Epithelial cell of proximal tubule (primary cell): Measurements from ENCODE around the gene SH2D7. TPM values are rescaled to one million over a fixed set of nuclear protein-coding genes. Genes with fewer than 3 reads are reported as not detected.

Experiments used
- DNase-seq: peaks from one replicate; pipeline ENCODE4 v3.0.0-alpha.2; 2011; ENCODE audit warnings: low read depth
- H3K4me3 ChIP-seq: 2 replicates; pipeline ENCODE4 v1.5.1; 2011; ENCODE audit warnings: low read depth, mild to moderate bottlenecking, low read length
- CTCF ChIP-seq: conservative IDR thresholded peaks from 2 replicates; pipeline ENCODE4 v1.5.1; 2012; ENCODE audit warnings: low read depth, mild to moderate bottlenecking, low read length
- total RNA-seq: library from RNA; depleted of rRNA; stranded (reverse); fragments of >200 nt; gene quantifications from 2 replicates; pipeline ENCODE4 v1.2.3, GENCODE V29; 2015

SH2D7 gene
- total RNA-seq, 1 donor from 2014 or later = not detected

- no peak overlapping the region for H3K4me3 ChIP-seq
- no peak for TF ChIP-seq CTCF
- no peak for DNase-seq
Measured at GRCh38 chr15:78109156-78109555, 16.8 kb downstream of the SH2D7 start.

DNA sequence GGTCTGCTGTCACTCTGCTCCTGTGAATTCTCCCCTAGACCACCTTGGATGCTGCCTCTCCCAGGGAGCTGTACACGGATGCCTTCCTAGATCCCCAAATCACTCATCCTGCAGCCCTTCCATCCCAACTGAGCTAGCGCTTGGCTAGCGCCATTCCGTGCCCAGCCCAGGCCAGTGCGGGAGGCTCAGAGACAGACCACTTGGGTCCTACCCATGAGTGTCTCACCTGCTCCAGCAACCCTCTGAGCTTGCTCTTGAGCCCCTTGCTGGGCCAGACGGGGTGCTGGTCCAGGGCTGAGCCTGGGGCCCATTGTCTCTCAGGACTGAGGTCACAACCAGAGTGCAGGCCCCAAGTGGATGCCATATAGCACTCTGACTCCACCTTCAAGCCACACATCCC lies 17.7 kb downstream of the SH2D7 start:
- H3K4me3 ChIP-seq = no peak overlapping the region
- no peak for TF ChIP-seq CTCF
- DNase-seq = no peak

GRCh38 chr15:78110916-78111475 lies 18.6 kb downstream of the SH2D7 start:
- no peak overlapping the region for H3K4me3 ChIP-seq

DNA sequence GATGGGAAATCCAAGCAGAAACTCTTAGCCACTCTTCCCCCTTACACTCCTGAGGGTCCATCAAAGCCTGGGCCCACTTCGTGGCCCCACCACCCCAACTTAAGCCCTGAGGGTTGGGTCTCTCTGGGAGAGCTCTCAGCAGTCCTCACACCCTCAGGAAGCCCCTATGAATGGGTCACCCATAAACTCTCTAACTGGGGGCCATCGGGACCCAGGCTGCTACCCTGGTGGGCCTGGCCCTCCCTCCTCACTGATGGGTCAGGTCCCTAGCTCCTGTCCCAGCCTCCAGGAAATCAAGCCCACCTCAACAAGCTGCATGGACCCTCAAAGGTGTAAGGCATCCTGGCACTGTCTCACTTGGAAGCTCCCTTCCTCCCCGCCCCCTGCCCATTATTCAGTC lies 19.4 kb downstream of the SH2D7 start:
- no peak for TF ChIP-seq CTCF
- H3K4me3 ChIP-seq = no peak overlapping the region
- DNase-seq = no peak

More at GRCh38 chr15:78110916-78111475, 18.6 kb downstream of the SH2D7 start:
- no peak for DNase-seq
- no peak for TF ChIP-seq CTCF

DNA sequence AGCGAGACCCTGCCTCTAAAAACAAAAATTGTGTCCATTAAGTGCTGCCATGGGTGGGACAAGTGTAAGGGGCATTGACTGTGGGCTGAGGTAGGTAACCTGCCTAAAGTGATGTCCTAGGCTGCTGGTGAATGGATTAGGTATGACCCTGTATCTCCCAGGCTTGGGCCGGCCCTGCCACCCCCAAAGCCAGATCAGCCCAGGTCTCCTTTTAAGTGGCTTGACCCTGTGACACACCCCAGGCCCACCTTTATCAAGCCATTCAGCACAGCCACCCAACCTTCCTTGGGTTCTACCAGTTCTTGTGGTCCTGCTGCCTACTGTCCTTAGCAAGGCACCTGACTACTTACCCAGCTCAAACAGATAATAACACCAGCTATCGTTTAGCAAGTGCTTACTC lies 20.2 kb downstream of the SH2D7 start:
- TF ChIP-seq CTCF = no peak
- no peak for DNase-seq
- H3K4me3 ChIP-seq = no peak overlapping the region

GRCh38 chr15:78120523-78120922 lies 28.2 kb downstream of the SH2D7 start:
- no peak for DNase-seq
- no peak for TF ChIP-seq CTCF
- H3K4me3 ChIP-seq = no peak overlapping the region

GRCh38 chr15:78125267-78125666 lies 32.9 kb downstream of the SH2D7 start:
- no peak overlapping the region for H3K4me3 ChIP-seq
- DNase-seq = no peak
- TF ChIP-seq CTCF = no peak
